ENCODE data around the gene GOLGA3. TPM values are rescaled to one million over a fixed set of nuclear protein-coding genes. Genes with fewer than 3 reads are reported as not detected.
A peak's percentile ranks its signal among the peaks of the same experiment; 100 is the strongest.
"Not testable (repeated sequence)": the region's sequence is repeated elsewhere in the genome, so short reads cannot be mapped to it uniquely, and the experiment has no call there.

GOLGA3 gene
- total and polyA plus RNA-seq, 5 donors from 2014 or later: 2.0 to 46.4 (median 4.1) TPM

DNA sequence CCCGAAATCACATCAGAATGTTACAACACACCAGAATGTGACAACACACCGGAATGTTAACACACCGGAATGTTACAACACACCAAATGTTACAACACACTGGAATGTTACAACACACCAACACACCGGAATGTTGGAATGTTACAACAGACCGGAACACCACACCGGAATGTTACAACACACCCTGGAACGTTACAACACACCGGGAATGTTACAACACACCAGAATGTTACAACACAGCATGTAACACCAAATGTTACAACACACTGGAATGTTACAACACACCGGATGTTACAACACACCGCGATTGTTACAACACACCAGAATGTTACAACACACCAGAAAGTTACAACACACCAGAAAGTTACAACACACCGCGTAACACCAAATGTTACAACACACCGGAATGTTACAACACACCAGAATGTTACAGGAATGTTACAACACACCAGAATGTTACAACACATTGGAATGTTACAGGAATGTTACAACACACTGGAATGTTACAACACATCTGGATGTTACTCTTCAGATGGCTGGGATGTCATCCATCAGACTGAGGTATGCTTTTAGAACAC, 37.7 kb upstream of the GOLGA3 start:
- no peaks in the 10 kb centered on the region for H3K27me3 Mint-ChIP-seq
- H3K27me3 ChIP-seq (ENCODE audit: control insufficient read depth, insufficient read depth, low read length): no peaks in the 10 kb centered on the region
- H3K4me3 Mint-ChIP-seq: peak overlapping the region in 1 of 4 donors; percentile 44
- peaks cover 50% of the 10 kb centered on the region for H3K36me3 ChIP-seq (ENCODE audit: control insufficient read depth, insufficient read depth, low read length)
- H3K9me3 ChIP-seq (ENCODE audit: control insufficient read depth in 2 of 2, low read length in 2 of 2): no peaks in the 10 kb centered on the region
- H3K36me3 Mint-ChIP-seq: peaks cover 33% of the 10 kb centered on the region
- no peak overlapping the region for H3K4me3 ChIP-seq (ENCODE audit: low read depth, low read length)
- H3K27ac ChIP-seq (ENCODE audit: insufficient read depth, low read length, poor library complexity, severe bottlenecking): no peak overlapping the region
- H3K4me1 ChIP-seq (ENCODE audit: control insufficient read depth, insufficient read depth, low read length, poor library complexity, severe bottlenecking): peaks cover 4% of the 10 kb centered on the region
- H3K4me1 Mint-ChIP-seq: peaks cover 0 to 14% (median 2%) of the 10 kb centered on the region in 4 donors
- no peaks in the 10 kb centered on the region for H3K9me3 Mint-ChIP-seq
- peak overlapping the region in 2 of 3 donors; percentile 65 to 88 for H3K27ac Mint-ChIP-seq
- DNase-seq: no peak
- no peak for ATAC-seq (ENCODE audit: low read depth in 2 of 2)

GRCh38 chr12:132861558-132861957, 32.9 kb upstream of the GOLGA3 start:
- Histone ChIP-seq H3K4me3 (ENCODE audit: low read depth, low read length) (no peak overlapping the region), H3K4me1 (ENCODE audit: control insufficient read depth, insufficient read depth, low read length, poor library complexity, severe bottlenecking) (no peaks in the 10 kb centered on the region), H3K27me3 (ENCODE audit: control insufficient read depth, insufficient read depth, low read length) (no peaks in the 10 kb centered on the region), H3K27ac (ENCODE audit: insufficient read depth, low read length, poor library complexity, severe bottlenecking) (no peak overlapping the region), H3K9me3 (ENCODE audit: control insufficient read depth in 2 of 2, low read length in 2 of 2) (no peaks in the 10 kb centered on the region), H3K36me3 (ENCODE audit: control insufficient read depth, insufficient read depth, low read length) (peaks cover 61% of the 10 kb centered on the region)
- DNase-seq (no peak), ATAC-seq (ENCODE audit: low read depth in 2 of 2) (no peak)
- no peaks in the 10 kb centered on the region for H3K27me3 Mint-ChIP-seq
- H3K9me3 Mint-ChIP-seq: no peaks in the 10 kb centered on the region
- H3K36me3 Mint-ChIP-seq: peaks cover 28% of the 10 kb centered on the region
- no peak overlapping the region for H3K4me3 Mint-ChIP-seq
- no peak overlapping the region for H3K27ac Mint-ChIP-seq
- peaks cover 0 to 4% (median 0%) of the 10 kb centered on the region in 4 donors for H3K4me1 Mint-ChIP-seq

- no peaks in the 10 kb centered on the region for H3K27me3 ChIP-seq (ENCODE audit: control insufficient read depth, insufficient read depth, low read length)
- ATAC-seq (ENCODE audit: low read depth in 2 of 2) (no peak), DNase-seq (no peak)
- H3K4me3 ChIP-seq (ENCODE audit: low read depth, low read length): no peak overlapping the region
- H3K27ac Mint-ChIP-seq: peak overlapping the region in 1 of 3 donors; percentile 38
- no peaks in the 10 kb centered on the region for H3K4me1 Mint-ChIP-seq
- H3K27me3 Mint-ChIP-seq: no peaks in the 10 kb centered on the region
- H3K36me3 Mint-ChIP-seq: peaks cover 40% of the 10 kb centered on the region
- peaks cover 68% of the 10 kb centered on the region for H3K36me3 ChIP-seq (ENCODE audit: control insufficient read depth, insufficient read depth, low read length)
- H3K9me3 Mint-ChIP-seq: no peaks in the 10 kb centered on the region
- H3K4me1 ChIP-seq (ENCODE audit: control insufficient read depth, insufficient read depth, low read length, poor library complexity, severe bottlenecking): no peaks in the 10 kb centered on the region
- no peaks in the 10 kb centered on the region for H3K9me3 ChIP-seq (ENCODE audit: control insufficient read depth in 2 of 2, low read length in 2 of 2)
- no peak overlapping the region for H3K27ac ChIP-seq (ENCODE audit: insufficient read depth, low read length, poor library complexity, severe bottlenecking)
- H3K4me3 Mint-ChIP-seq: no peak overlapping the region
These were observed 30.1 kb upstream of the GOLGA3 start for GRCh38 chr12:132858718-132859266.

GRCh38 chr12:132857019-132857418, 28.4 kb upstream of the GOLGA3 start:
- not testable (repeated sequence) for H3K27ac Mint-ChIP-seq, H3K4me1 Mint-ChIP-seq

GRCh38 chr12:132856581-132856980, 27.9 kb upstream of the GOLGA3 start:
- H3K27me3 Mint-ChIP-seq: no peaks in the 10 kb centered on the region
- Histone ChIP-seq H3K9me3 (ENCODE audit: control insufficient read depth in 2 of 2, low read length in 2 of 2) (no peaks in the 10 kb centered on the region), H3K4me1 (ENCODE audit: control insufficient read depth, insufficient read depth, low read length, poor library complexity, severe bottlenecking) (no peaks in the 10 kb centered on the region), H3K36me3 (ENCODE audit: control insufficient read depth, insufficient read depth, low read length) (peaks cover 81% of the 10 kb centered on the region), H3K27ac (ENCODE audit: insufficient read depth, low read length, poor library complexity, severe bottlenecking) (no peak overlapping the region), H3K4me3 (ENCODE audit: low read depth, low read length) (no peak overlapping the region), H3K27me3 (ENCODE audit: control insufficient read depth, insufficient read depth, low read length) (no peaks in the 10 kb centered on the region)
- DNase-seq: no peak
- no peaks in the 10 kb centered on the region for H3K9me3 Mint-ChIP-seq
- ATAC-seq (ENCODE audit: low read depth in 2 of 2): no peak
- peaks cover 47% of the 10 kb centered on the region for H3K36me3 Mint-ChIP-seq
- no peaks in the 10 kb centered on the region for H3K4me1 Mint-ChIP-seq
- no peak overlapping the region for H3K4me3 Mint-ChIP-seq
- H3K27ac Mint-ChIP-seq: peak overlapping the region in 1 of 3 donors; percentile 76

More at GRCh38 chr12:132857019-132857418, 28.4 kb upstream of the GOLGA3 start:
- H3K36me3 Mint-ChIP-seq: peaks cover 47% of the 10 kb centered on the region
- peaks cover 80% of the 10 kb centered on the region for H3K36me3 ChIP-seq (ENCODE audit: control insufficient read depth, insufficient read depth, low read length)
- not testable (repeated sequence) for H3K9me3 Mint-ChIP-seq; H3K27me3 Mint-ChIP-seq; ATAC-seq (ENCODE audit: low read depth in 2 of 2); H3K9me3 ChIP-seq (ENCODE audit: control insufficient read depth in 2 of 2, low read length in 2 of 2); H3K27ac ChIP-seq (ENCODE audit: insufficient read depth, low read length, poor library complexity, severe bottlenecking); DNase-seq; H3K27me3 ChIP-seq (ENCODE audit: control insufficient read depth, insufficient read depth, low read length); H3K4me3 ChIP-seq (ENCODE audit: low read depth, low read length); H3K4me1 ChIP-seq (ENCODE audit: control insufficient read depth, insufficient read depth, low read length, poor library complexity, severe bottlenecking); H3K4me3 Mint-ChIP-seq

DNA sequence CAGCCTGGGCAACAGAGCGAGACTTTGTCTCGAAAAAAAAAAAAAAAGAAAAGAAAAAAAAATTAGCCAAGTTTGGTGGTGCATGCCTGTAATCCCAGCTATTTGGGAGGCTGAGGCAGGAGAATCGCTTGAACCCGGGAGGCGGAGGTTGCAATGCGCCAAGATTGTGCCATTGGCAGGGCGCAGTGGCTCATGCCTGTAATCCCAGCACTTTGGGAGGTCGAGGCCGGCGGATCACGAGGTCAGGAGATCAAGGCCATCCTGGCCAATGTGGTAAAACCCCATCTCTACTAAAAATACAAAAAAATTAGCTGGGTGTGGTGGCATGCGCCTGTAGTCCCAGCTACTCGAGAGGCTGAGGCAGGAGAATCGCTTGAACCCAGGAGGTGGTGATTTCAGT, 26.5 kb upstream of the GOLGA3 start:
- peaks cover 80% of the 10 kb centered on the region for H3K36me3 ChIP-seq (ENCODE audit: control insufficient read depth, insufficient read depth, low read length)

GRCh38 chr12:132853285-132854092, 24.8 kb upstream of the GOLGA3 start:
- Histone ChIP-seq H3K9me3 (ENCODE audit: control insufficient read depth in 2 of 2, low read length in 2 of 2) (no peaks in the 10 kb centered on the region), H3K27ac (ENCODE audit: insufficient read depth, low read length, poor library complexity, severe bottlenecking) (no peak overlapping the region), H3K27me3 (ENCODE audit: control insufficient read depth, insufficient read depth, low read length) (no peaks in the 10 kb centered on the region), H3K36me3 (ENCODE audit: control insufficient read depth, insufficient read depth, low read length) (peaks cover 70% of the 10 kb centered on the region), H3K4me3 (ENCODE audit: low read depth, low read length) (no peak overlapping the region), H3K4me1 (ENCODE audit: control insufficient read depth, insufficient read depth, low read length, poor library complexity, severe bottlenecking) (no peaks in the 10 kb centered on the region)
- Mint-ChIP-seq H3K36me3 (peaks cover 40% of the 10 kb centered on the region), H3K27me3 (no peaks in the 10 kb centered on the region), H3K4me1 (no peaks in the 10 kb centered on the region), H3K4me3 (no peak overlapping the region), H3K9me3 (no peaks in the 10 kb centered on the region), H3K27ac (no peak overlapping the region)
- ATAC-seq (ENCODE audit: low read depth in 2 of 2) (no peak), DNase-seq (no peak)

More for the DNA sequence above, 26.5 kb upstream of the GOLGA3 start:
- peaks cover 49% of the 10 kb centered on the region for H3K36me3 Mint-ChIP-seq
- H3K4me1 Mint-ChIP-seq; H3K9me3 ChIP-seq (ENCODE audit: control insufficient read depth in 2 of 2, low read length in 2 of 2); H3K27ac Mint-ChIP-seq; H3K4me3 ChIP-seq (ENCODE audit: low read depth, low read length); H3K9me3 Mint-ChIP-seq; H3K27me3 ChIP-seq (ENCODE audit: control insufficient read depth, insufficient read depth, low read length); DNase-seq; ATAC-seq (ENCODE audit: low read depth in 2 of 2); H3K4me3 Mint-ChIP-seq; H3K27ac ChIP-seq (ENCODE audit: insufficient read depth, low read length, poor library complexity, severe bottlenecking); H3K4me1 ChIP-seq (ENCODE audit: control insufficient read depth, insufficient read depth, low read length, poor library complexity, severe bottlenecking); H3K27me3 Mint-ChIP-seq: not testable (repeated sequence)

Measured in CD4-positive, CD25-positive, alpha-beta regulatory T cell (primary cell).